ENCODE results near the gene HGD. TPM values are rescaled to one million over a fixed set of nuclear protein-coding genes. Genes with fewer than 3 reads are reported as not detected.

HGD gene
- total and polyA plus RNA-seq, 2 donors (not counting 1 experiment from before 2014, with no cell fraction given) = 0.75 to 0.91 TPM

- Histone ChIP-seq H3K4me2 (replicated peaks; ENCODE audit: low read depth, low read length, poor library complexity, severe bottlenecking) (no peak overlapping the region), H3K36me3 (replicated peaks in 1 of 2; ENCODE audit: control extremely low read depth in 1 of 2, control insufficient read depth in 1 of 2, extremely low read depth in 1 of 2, insufficient read depth in 2 of 2, low read length in 1 of 2) (no peaks in the 10 kb centered on the region), H3K79me2 (ENCODE audit: control insufficient read depth, insufficient read depth, low read length) (no peaks in the 10 kb centered on the region), H3K9ac (ENCODE audit: low read length) (no peak overlapping the region), H3K9me3 (ENCODE audit: control extremely low read depth in 1 of 3, control insufficient read depth in 2 of 3, insufficient read depth in 1 of 3, low read length in 2 of 3) (peaks cover 0 to 6% (median 0%) of the 10 kb centered on the region in 3 donors), H3K27me3 (replicated peaks in 1 of 4; ENCODE audit: control extremely low read depth in 1 of 4, control insufficient read depth in 3 of 4, insufficient read depth in 4 of 4, low read length in 3 of 4) (peaks cover 0 to 3% (median 0%) of the 10 kb centered on the region in 4 experiments), H3K4me1 (ENCODE audit: control insufficient read depth in 2 of 2, insufficient read depth in 2 of 2, low read length in 2 of 2) (no peaks in the 10 kb centered on the region), H3K4me3 (ENCODE audit: control extremely low read depth in 1 of 5, extremely low read depth in 1 of 5, insufficient read depth in 1 of 5, low read depth in 2 of 5, low read length in 4 of 5) (no peak overlapping the region), H2AFZ (ENCODE audit: insufficient read depth, low read depth, low read length, poor library complexity, severe bottlenecking) (peak overlapping the region; percentile 7), H3K27ac (ENCODE audit: low read length in 2 of 2) (no peak overlapping the region), H4K20me1 (ENCODE audit: control insufficient read depth, insufficient read depth, low read length, poor library complexity, severe bottlenecking) (no peaks in the 10 kb centered on the region)
- intact Hi-C loops (cut with micrococcal nuclease) = no loop called here
- POLR2A ChIA-PET = no interaction called here
- no peak for TF ChIP-seq EZH2 (IDR thresholded peaks at IDR 0.05; ENCODE audit: borderline replicate concordance, insufficient read depth, low read depth, low read length, poor library complexity, severe bottlenecking)
- TF ChIP-seq CTCF (IDR thresholded peaks at IDR 0.05) = no peak
- CTCF ChIA-PET = no interaction called here
- Mint-ChIP-seq H3K27me3 (peaks cover 8% of the 10 kb centered on the region), H3K9me3 (ENCODE audit: insufficient read depth) (no peaks in the 10 kb centered on the region), H3K4me1 (no peaks in the 10 kb centered on the region), H3K4me3 (no peak overlapping the region), H3K27ac (no peak overlapping the region)
- DNase-seq = no peak
- WGBS (ENCODE audit: insufficient coverage) = 81% methylated on average over 9 of the region's 13 CpGs
- no peak for ATAC-seq (ENCODE audit: low read depth)
Observed at GRCh38 chr3:120615847-120616609, 66.0 kb downstream of the HGD start.

- ATAC-seq (ENCODE audit: low read depth) (no peak), DNase-seq (no peak)
- 70% methylated on average over 2 of the region's 8 CpGs for WGBS (ENCODE audit: insufficient coverage)
- Histone ChIP-seq H3K27me3 (replicated peaks in 1 of 4; ENCODE audit: control extremely low read depth in 1 of 4, control insufficient read depth in 3 of 4, insufficient read depth in 4 of 4, low read length in 3 of 4) (peaks cover 0 to 3% (median 0%) of the 10 kb centered on the region in 4 experiments), H2AFZ (ENCODE audit: insufficient read depth, low read depth, low read length, poor library complexity, severe bottlenecking) (no peak overlapping the region), H3K27ac (ENCODE audit: low read length in 2 of 2) (no peak overlapping the region), H3K4me1 (ENCODE audit: control insufficient read depth in 2 of 2, insufficient read depth in 2 of 2, low read length in 2 of 2) (no peaks in the 10 kb centered on the region), H3K4me3 (ENCODE audit: control extremely low read depth in 1 of 5, extremely low read depth in 1 of 5, insufficient read depth in 1 of 5, low read depth in 2 of 5, low read length in 4 of 5) (no peak overlapping the region), H3K4me2 (replicated peaks; ENCODE audit: low read depth, low read length, poor library complexity, severe bottlenecking) (no peak overlapping the region), H3K9me3 (ENCODE audit: control extremely low read depth in 1 of 3, control insufficient read depth in 2 of 3, insufficient read depth in 1 of 3, low read length in 2 of 3) (peaks cover 0 to 6% (median 0%) of the 10 kb centered on the region in 3 donors), H3K79me2 (ENCODE audit: control insufficient read depth, insufficient read depth, low read length) (no peaks in the 10 kb centered on the region), H4K20me1 (ENCODE audit: control insufficient read depth, insufficient read depth, low read length, poor library complexity, severe bottlenecking) (no peaks in the 10 kb centered on the region), H3K36me3 (replicated peaks in 1 of 2; ENCODE audit: control extremely low read depth in 1 of 2, control insufficient read depth in 1 of 2, extremely low read depth in 1 of 2, insufficient read depth in 2 of 2, low read length in 1 of 2) (no peaks in the 10 kb centered on the region), H3K9ac (ENCODE audit: low read length) (no peak overlapping the region)
- Mint-ChIP-seq H3K4me3 (no peak overlapping the region), H3K27me3 (peaks cover 12% of the 10 kb centered on the region), H3K4me1 (no peaks in the 10 kb centered on the region), H3K27ac (no peak overlapping the region), H3K9me3 (ENCODE audit: insufficient read depth) (no peaks in the 10 kb centered on the region)
- ChIA-PET CTCF (no interaction called here), POLR2A (no interaction called here)
- intact Hi-C loops (cut with micrococcal nuclease) = no loop called here
- TF ChIP-seq EZH2 (IDR thresholded peaks at IDR 0.05; ENCODE audit: borderline replicate concordance, insufficient read depth, low read depth, low read length, poor library complexity, severe bottlenecking) (no peak), CTCF (IDR thresholded peaks at IDR 0.05) (no peak)
Observed at GRCh38 chr3:120614765-120615164, 67.3 kb downstream of the HGD start.

All from B cell (primary cell).